Activated CD4-positive, alpha-beta T cell treated with anti-CD3 and anti-CD28 coated beads, Interleukin-2, amount 10 ng/mL, durations not matched to agents 24 days and 14 days (primary cell): Measurements from ENCODE around the gene ASXL3. TPM values are rescaled to one million over a fixed set of nuclear protein-coding genes. Genes with fewer than 3 reads are reported as not detected.

Source experiments
- DNase-seq: peaks from one replicate; pipeline ENCODE4 v3.0.0; 2022
- H3K27ac Mint-ChIP-seq: one replicate; pipeline ENCODE4 v1.8.0; 2022; ENCODE audit warnings: mild to moderate bottlenecking, mixed read lengths
- H3K27me3 Mint-ChIP-seq: one replicate; pipeline ENCODE4 v1.8.0; 2022; ENCODE audit warnings: mixed read lengths
- H3K36me3 Mint-ChIP-seq: one replicate; pipeline ENCODE4 v1.8.0; 2022; ENCODE audit warnings: low read depth, mild to moderate bottlenecking, mixed read lengths
- H3K4me1 Mint-ChIP-seq: one replicate; pipeline ENCODE4 v1.8.0; 2021; ENCODE audit warnings: mixed read lengths
- H3K4me3 Mint-ChIP-seq: one replicate; pipeline ENCODE4 v1.8.0; 2022; ENCODE audit warnings: mild to moderate bottlenecking, moderate library complexity, mixed read lengths
- H3K9me3 Mint-ChIP-seq: one replicate; pipeline ENCODE4 v1.8.0; 2021; ENCODE audit warnings: mixed read lengths
- intact Hi-C: fragments of 100-400 bp; cut with micrococcal nuclease; formaldehyde crosslinking; loops from one replicate; pipeline ENCODE4 v1.15.1; 2023
- total RNA-seq: library from RNA; stranded (reverse); gene quantifications from 2 replicates; pipeline ENCODE4 v1.2.3, GENCODE V29; 2022

ASXL3 gene
- total RNA-seq, 1 donor from 2014 or later: not detected

DNA sequence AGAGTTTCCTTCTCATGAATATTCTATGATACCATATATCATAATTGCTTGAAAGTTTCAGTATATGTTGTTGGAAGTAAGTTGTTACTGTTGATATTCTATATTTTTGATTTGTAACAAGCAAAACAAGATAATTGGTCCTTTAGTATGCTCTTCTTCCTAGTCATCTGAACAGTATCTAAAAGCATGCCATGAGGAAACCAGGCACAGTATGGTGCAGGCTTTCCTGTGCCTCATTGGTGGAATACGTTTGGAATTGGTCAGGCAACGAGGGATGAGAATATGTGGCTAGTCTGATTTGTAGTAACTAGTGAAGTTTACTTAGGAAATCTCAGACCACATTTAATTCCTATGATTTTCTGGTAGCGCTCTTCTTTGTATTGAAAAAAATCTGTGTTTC, 22.8 kb downstream of the ASXL3 start:
- H3K4me3 Mint-ChIP-seq: no peak overlapping the region
- DNase-seq: no peak
- no peak overlapping the region for H3K27ac Mint-ChIP-seq
- H3K9me3 Mint-ChIP-seq: peaks cover 5% of the 10 kb centered on the region
- H3K4me1 Mint-ChIP-seq: no peaks in the 10 kb centered on the region
- no peaks in the 10 kb centered on the region for H3K36me3 Mint-ChIP-seq
- intact Hi-C loops: no loop called here
- no peaks in the 10 kb centered on the region for H3K27me3 Mint-ChIP-seq

DNA sequence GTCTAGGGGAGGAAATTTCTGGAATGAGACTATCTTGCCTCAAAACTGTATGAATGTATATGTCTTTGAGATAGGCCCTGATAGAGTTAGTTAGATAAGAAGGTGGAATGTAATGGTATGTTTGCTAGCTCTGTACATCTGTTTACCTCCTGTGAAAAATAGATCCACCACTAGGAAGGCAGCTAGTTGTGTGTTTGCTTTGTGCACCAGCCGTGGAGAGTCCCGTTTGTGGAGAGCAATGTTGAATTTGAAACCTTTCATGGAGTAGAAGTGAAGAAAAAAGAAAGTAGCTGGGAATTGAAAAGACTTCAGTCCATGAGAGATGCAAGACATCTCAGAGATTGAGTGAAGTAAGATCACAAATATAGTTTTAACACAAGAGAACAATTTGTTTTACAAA, 25.4 kb downstream of the ASXL3 start:
- no peaks in the 10 kb centered on the region for H3K27me3 Mint-ChIP-seq
- no peak overlapping the region for H3K27ac Mint-ChIP-seq
- H3K4me3 Mint-ChIP-seq: no peak overlapping the region
- H3K4me1 Mint-ChIP-seq: no peaks in the 10 kb centered on the region
- no peaks in the 10 kb centered on the region for H3K36me3 Mint-ChIP-seq
- intact Hi-C loops: no loop called here
- peaks cover 10% of the 10 kb centered on the region for H3K9me3 Mint-ChIP-seq
- no peak for DNase-seq

DNA sequence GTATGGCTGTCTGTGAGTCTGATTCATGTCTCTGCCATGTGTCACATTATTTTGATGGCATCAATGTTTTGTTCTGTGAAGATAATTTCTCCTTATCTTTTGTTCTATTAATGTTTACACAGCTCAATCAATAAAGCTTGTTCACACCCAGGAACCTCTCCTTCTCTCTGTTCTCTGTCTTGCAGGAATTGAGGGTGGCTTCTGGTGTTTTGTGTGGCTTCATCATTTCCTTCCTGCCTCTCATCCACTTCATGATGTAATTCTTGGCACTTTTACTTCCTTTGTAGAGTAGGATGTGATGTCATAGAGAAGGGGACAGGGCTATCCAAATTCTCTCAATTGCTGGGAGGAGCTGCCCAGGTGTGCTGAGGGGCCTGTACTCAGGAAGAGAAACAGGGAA, 27.2 kb downstream of the ASXL3 start:
- Mint-ChIP-seq H3K27me3 (no peaks in the 10 kb centered on the region), H3K4me3 (no peak overlapping the region), H3K9me3 (peaks cover 10% of the 10 kb centered on the region), H3K4me1 (no peaks in the 10 kb centered on the region), H3K36me3 (no peaks in the 10 kb centered on the region), H3K27ac (no peak overlapping the region)
- intact Hi-C loops: no loop called here
- no peak for DNase-seq

DNA sequence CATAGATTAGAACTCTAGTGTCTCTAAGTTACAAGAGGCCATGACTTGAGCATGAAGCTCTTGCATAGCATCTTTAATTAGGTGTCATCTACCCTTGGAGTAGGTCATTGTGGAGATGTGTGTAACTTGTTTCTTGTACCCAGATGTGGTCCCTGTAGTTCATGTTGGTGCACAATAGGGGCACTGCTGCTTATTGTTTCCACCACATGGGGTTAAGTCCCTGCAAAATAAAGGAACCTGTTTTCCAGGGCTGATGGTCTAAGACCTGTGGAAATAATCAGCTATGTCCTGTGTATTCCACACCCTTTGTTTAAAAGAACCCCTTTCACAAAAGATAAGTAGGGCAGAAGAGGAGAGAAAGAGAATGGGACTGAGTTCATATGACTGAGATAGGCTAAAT, 28.6 kb downstream of the ASXL3 start:
- intact Hi-C loops: no loop called here
- Mint-ChIP-seq H3K9me3 (peaks cover 10% of the 10 kb centered on the region), H3K27me3 (no peaks in the 10 kb centered on the region), H3K4me3 (no peak overlapping the region), H3K27ac (no peak overlapping the region), H3K4me1 (no peaks in the 10 kb centered on the region), H3K36me3 (no peaks in the 10 kb centered on the region)
- DNase-seq: no peak

DNA sequence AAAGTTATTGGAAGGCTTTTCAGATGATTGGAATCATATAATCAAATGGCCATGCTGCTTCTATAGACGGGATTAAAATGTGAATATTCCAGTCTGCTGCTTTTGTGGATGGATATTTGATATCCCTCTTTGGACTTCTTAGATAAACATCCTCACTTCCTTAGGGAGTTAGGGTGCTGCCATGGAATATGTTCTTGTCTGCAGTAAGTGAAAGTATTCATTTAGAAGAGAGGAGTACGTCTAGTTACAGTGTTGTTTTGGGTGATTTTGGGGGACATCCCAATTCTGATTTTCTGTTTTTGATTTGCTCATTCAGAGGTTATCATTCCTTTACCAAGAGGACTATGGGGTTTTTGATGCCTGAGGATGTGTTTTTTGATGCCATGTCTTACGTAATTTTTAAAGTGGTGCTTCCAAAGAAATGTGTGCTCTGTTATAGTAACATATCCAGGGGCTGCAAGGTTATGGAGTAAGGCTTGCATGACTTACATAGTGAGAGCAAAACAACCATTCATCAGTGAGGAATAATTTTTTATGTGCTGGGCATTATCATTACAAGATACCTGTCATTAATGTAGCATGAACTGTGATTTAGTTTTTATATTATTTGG, 33.6 kb downstream of the ASXL3 start:
- Mint-ChIP-seq H3K4me3 (no peak overlapping the region), H3K36me3 (no peaks in the 10 kb centered on the region)

DNA sequence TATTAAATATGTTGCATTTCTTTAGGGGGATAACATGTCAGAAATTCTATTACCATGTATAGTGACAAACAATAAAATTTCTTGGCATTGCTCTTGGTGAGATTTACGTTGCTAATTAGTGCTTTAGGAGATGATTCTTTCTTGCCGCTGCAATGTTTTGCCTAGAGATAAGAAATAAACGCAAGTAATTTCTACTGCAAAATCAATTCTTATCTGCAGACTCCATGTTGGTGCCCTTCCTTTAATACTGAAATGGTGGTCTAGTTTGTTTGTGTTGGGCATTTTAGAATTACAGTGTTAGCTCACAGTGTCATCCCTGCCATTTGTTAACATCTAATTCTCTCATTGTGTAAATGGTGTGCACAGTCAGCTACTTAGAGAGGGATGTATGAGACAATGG, 34.6 kb downstream of the ASXL3 start:
- Mint-ChIP-seq H3K9me3 (no peaks in the 10 kb centered on the region), H3K36me3 (no peaks in the 10 kb centered on the region), H3K4me3 (no peak overlapping the region), H3K27ac (no peak overlapping the region), H3K4me1 (no peaks in the 10 kb centered on the region), H3K27me3 (no peaks in the 10 kb centered on the region)
- no peak for DNase-seq
- intact Hi-C loops: no loop called here

More for the DNA sequence above, 33.6 kb downstream of the ASXL3 start:
- Mint-ChIP-seq H3K4me1 (no peaks in the 10 kb centered on the region), H3K27ac (no peak overlapping the region), H3K9me3 (peaks cover 4% of the 10 kb centered on the region), H3K27me3 (no peaks in the 10 kb centered on the region)
- no peak for DNase-seq
- intact Hi-C loops: no loop called here

DNA sequence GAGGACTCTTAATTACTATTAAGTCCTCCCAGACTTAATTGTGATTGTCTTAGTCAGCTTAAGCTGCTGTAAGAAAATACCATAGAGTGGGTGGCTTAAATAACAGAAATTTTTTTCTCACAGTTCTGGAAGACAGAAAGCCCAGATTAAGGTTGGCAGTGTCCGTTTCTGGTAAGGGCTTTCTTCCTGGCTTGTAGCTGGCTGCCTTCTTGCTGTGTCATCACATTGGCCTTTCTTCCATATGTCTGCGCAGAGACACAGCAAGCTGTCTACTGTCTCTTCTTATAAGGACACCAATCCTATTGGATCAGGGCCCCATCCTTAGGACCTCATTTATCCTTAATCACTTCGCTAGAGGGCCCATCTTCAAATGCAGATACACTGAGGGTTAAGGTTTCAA, 38.5 kb downstream of the ASXL3 start:
- Mint-ChIP-seq H3K4me1 (no peaks in the 10 kb centered on the region), H3K27ac (no peak overlapping the region), H3K9me3 (no peaks in the 10 kb centered on the region), H3K36me3 (no peaks in the 10 kb centered on the region), H3K27me3 (no peaks in the 10 kb centered on the region), H3K4me3 (no peak overlapping the region)
- DNase-seq: no peak
- intact Hi-C loops: no loop called here

DNA sequence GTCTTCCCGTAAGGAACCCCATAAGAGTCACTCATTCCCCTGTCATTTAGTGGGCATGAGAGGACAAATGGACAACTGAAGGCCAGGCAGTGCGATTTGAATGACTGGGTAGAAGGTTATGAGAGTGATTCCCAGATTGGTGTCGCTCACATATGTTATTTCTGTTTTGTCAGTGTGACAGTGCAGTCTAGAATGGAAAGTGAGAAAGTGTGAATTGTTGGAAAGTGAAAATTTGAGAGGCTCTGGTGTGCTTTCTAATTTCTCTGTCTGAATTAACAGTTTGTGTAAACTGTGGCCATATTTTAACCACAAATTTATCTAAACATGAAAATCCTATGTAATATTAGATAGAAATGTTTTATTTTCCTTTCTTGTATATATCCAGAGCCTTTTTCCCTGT, 49.1 kb downstream of the ASXL3 start:
- no peak overlapping the region for H3K27ac Mint-ChIP-seq
- no peaks in the 10 kb centered on the region for H3K9me3 Mint-ChIP-seq
- H3K36me3 Mint-ChIP-seq: no peaks in the 10 kb centered on the region
- no peaks in the 10 kb centered on the region for H3K4me1 Mint-ChIP-seq
- intact Hi-C loops: no loop called here
- DNase-seq: no peak
- H3K4me3 Mint-ChIP-seq: no peak overlapping the region
- H3K27me3 Mint-ChIP-seq: no peaks in the 10 kb centered on the region

DNA sequence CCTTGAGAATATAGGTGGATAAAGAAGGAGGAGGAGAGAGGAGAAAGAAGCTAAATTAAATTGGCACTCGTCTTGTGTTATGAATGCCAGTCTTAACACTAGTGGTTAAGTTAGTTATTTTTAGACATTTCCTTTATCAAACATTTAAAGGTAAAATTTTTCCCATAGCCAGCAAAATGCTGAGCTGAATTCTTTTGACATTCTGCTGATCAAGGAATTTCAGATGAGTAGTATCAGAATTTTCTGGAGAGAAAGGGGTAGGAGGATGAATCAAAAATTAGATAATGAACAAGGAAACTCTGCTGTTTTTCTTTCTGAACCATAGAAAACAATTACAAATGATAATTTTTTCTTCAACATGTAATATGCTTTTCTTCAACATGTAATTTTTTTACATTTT, 52.5 kb downstream of the ASXL3 start:
- no peaks in the 10 kb centered on the region for H3K27me3 Mint-ChIP-seq
- no peak for DNase-seq
- H3K4me1 Mint-ChIP-seq: no peaks in the 10 kb centered on the region
- H3K36me3 Mint-ChIP-seq: no peaks in the 10 kb centered on the region
- no peak overlapping the region for H3K27ac Mint-ChIP-seq
- H3K9me3 Mint-ChIP-seq: no peaks in the 10 kb centered on the region
- intact Hi-C loops: no loop called here
- no peak overlapping the region for H3K4me3 Mint-ChIP-seq

DNA sequence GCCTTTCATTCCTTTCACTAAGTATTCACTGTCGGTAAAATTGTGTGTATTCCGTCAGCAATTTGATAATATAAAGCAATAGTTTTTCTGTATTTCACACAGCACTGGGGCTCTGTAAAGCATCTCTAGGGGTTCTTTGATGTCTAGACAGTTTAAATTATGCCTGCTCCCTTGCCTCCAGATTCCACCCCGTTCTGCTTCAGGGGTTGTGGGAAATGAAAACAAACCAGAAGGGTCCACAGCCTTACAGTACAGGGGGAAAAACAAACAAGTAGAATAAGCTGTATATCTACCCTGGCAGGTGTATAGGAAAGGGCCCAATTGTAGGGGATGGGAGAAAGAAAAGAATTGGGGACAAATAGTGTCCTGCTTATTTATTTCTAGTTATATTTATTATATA, 63.1 kb downstream of the ASXL3 start:
- no peaks in the 10 kb centered on the region for H3K9me3 Mint-ChIP-seq
- DNase-seq: no peak
- no peaks in the 10 kb centered on the region for H3K27me3 Mint-ChIP-seq
- no peak overlapping the region for H3K27ac Mint-ChIP-seq
- intact Hi-C loops: no loop called here
- H3K4me1 Mint-ChIP-seq: no peaks in the 10 kb centered on the region
- H3K36me3 Mint-ChIP-seq: no peaks in the 10 kb centered on the region
- no peak overlapping the region for H3K4me3 Mint-ChIP-seq

DNA sequence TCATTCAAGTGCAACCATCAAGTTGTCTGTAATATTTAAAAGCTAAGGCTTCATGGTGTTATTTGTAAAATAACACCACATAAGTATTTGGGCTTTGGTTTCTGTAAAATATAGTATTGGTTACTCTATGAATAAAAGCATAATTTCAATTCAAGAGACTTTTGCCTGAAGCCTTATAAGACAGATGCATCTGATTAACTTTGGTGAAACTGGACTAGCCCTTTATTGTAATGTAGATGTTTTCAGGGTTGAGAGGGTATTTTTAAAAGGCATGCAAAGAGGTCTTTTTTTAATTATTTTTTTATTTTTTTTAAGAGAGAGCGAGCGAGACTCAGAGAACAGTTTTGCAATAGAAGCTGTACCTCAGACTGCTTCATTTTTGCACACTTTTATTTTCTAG, 66.5 kb downstream of the ASXL3 start:
- no peak overlapping the region for H3K27ac Mint-ChIP-seq
- H3K4me3 Mint-ChIP-seq: no peak overlapping the region
- no peaks in the 10 kb centered on the region for H3K9me3 Mint-ChIP-seq
- H3K27me3 Mint-ChIP-seq: no peaks in the 10 kb centered on the region
- DNase-seq: no peak
- no peaks in the 10 kb centered on the region for H3K4me1 Mint-ChIP-seq
- intact Hi-C loops: no loop called here
- no peaks in the 10 kb centered on the region for H3K36me3 Mint-ChIP-seq

DNA sequence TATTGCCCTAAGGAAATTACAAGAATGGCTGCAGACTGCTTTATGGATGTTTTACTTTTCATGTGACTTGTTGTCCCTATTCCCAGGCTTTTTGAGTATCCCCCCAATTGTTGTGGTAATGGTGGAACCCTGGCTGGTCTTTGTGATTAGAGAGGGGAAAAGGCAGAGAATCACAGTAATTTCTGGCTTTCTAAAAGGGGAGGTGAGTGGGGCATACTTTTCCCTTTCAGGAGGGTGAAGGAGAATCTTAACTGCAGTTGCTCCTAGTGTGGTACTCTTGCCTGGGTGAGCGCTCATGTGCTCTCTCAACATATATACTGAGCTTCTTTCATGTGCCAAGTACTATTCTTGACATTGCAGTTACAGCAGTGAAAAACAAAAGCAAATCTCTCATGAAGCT, 69.3 kb downstream of the ASXL3 start:
- no peaks in the 10 kb centered on the region for H3K4me1 Mint-ChIP-seq
- no peaks in the 10 kb centered on the region for H3K36me3 Mint-ChIP-seq
- no peak overlapping the region for H3K4me3 Mint-ChIP-seq
- no peaks in the 10 kb centered on the region for H3K9me3 Mint-ChIP-seq
- H3K27me3 Mint-ChIP-seq: no peaks in the 10 kb centered on the region
- DNase-seq: no peak
- H3K27ac Mint-ChIP-seq: no peak overlapping the region
- intact Hi-C loops: no loop called here

DNA sequence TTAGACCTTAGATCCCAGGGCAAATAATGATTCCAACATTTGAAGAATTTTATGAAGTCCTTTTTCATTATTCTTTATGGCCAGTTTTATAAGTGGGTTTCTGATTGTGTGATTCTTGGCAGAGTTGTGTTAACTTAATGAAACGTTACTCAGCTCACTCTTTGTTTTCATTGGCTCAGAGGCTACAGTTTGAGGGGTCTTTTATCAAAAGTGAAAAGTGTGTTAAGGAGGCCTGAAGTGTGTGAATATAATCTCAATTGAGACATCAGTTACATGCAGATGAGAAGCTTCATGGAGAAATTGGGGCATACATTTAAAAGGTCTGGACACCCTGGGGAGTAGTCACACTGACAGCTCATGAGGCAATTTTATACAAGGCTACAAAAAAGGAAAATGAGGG, 74.6 kb downstream of the ASXL3 start:
- intact Hi-C loops: no loop called here
- H3K27me3 Mint-ChIP-seq: no peaks in the 10 kb centered on the region
- no peaks in the 10 kb centered on the region for H3K4me1 Mint-ChIP-seq
- no peaks in the 10 kb centered on the region for H3K9me3 Mint-ChIP-seq
- no peak overlapping the region for H3K4me3 Mint-ChIP-seq
- H3K27ac Mint-ChIP-seq: no peak overlapping the region
- no peaks in the 10 kb centered on the region for H3K36me3 Mint-ChIP-seq
- DNase-seq: no peak

DNA sequence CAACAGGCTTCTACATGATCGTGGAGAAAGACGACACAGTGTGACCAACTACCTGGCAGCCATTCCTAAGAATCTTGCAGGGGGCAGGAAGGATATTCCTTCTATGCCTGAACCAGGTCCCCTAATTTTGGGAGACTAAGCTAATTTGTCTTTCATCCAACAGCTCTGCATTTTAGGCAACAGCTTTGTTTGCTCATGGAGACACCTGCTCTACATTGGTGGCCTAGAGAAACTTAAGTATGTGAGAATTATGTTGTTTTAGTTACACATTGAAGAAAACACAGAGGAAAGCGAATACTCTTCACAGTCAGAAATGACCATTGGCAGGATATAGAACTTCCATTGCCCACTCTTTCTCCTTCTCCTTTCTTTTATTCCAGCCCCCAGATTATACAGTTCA, 75.2 kb downstream of the ASXL3 start:
- no peaks in the 10 kb centered on the region for H3K4me1 Mint-ChIP-seq
- no peak for DNase-seq
- no peaks in the 10 kb centered on the region for H3K9me3 Mint-ChIP-seq
- H3K27me3 Mint-ChIP-seq: no peaks in the 10 kb centered on the region
- H3K36me3 Mint-ChIP-seq: no peaks in the 10 kb centered on the region
- intact Hi-C loops: no loop called here
- H3K27ac Mint-ChIP-seq: no peak overlapping the region
- no peak overlapping the region for H3K4me3 Mint-ChIP-seq

DNA sequence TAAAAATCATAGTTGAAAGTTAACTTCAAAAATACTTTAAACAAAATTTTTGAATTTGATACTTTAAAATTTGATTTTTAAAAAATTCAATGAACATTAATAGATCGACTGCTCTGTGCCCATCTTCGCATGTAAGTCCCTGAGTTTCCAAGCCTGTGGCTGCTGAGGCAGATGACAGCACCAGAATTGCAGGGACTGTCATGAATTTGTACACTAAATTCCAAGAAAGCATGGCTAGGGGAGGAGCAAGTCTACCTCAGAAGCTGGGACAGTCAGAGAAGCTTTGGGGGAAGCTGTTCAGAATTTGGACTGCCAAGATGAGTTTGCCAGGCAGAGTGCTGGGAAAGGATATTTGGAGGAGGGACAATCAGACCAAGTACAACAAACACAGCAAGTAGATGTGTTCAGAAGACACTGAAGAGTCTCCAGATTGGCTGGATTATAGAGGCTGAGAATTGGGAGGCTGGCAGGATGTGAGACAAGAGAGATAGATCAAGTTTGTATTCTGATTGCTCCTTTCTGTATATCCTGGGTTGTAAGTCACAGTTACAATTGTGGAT, 79.0 kb downstream of the ASXL3 start:
- intact Hi-C loops: no loop called here
- no peaks in the 10 kb centered on the region for H3K9me3 Mint-ChIP-seq
- H3K4me1 Mint-ChIP-seq: no peaks in the 10 kb centered on the region
- no peaks in the 10 kb centered on the region for H3K36me3 Mint-ChIP-seq
- no peak for DNase-seq
- H3K4me3 Mint-ChIP-seq: no peak overlapping the region
- H3K27me3 Mint-ChIP-seq: no peaks in the 10 kb centered on the region
- no peak overlapping the region for H3K27ac Mint-ChIP-seq
